Right atrium auricular region (tissue), 2 donors: ENCODE data around the gene UTRN. TPM values are rescaled to one million over a fixed set of nuclear protein-coding genes. Genes with fewer than 3 reads are reported as not detected.

Experiments
- DNase-seq: peaks from one replicate; pipeline ENCODE4 v3.0.0-alpha.2; 2019; ENCODE audit warnings: low spot score
- H3K27ac ChIP-seq, 2 donors: fragments of 200-600 bp; sonication (generic); 1 replicate in 1 of 2; 2 replicates in 1 of 2; pipeline ENCODE4 v1.5.1; 2016 to 2019
- H3K27me3 ChIP-seq, 2 donors: fragments of 200-600 bp; sonication (generic); one replicate each; pipeline versions ENCODE4 v1.5.1 to v1.6.0; 2017 to 2019
- H3K36me3 ChIP-seq: fragments of 200-600 bp; sonication (generic); one replicate; pipeline ENCODE4 v1.5.1; 2016
- H3K4me1 ChIP-seq, 2 donors: fragments of 200-600 bp; sonication (generic); one replicate each; pipeline versions ENCODE4 v1.5.1 to v1.6.0; 2017 to 2019
- H3K4me3 ChIP-seq, 2 donors: fragments of 200-600 bp; sonication (generic); 1 replicate in 1 of 2; 2 replicates in 1 of 2; pipeline ENCODE4 v1.5.1; 2017 to 2019; ENCODE audit warnings: mild to moderate bottlenecking in 1 of 2, moderate library complexity in 1 of 2
- H3K9me3 ChIP-seq, 2 donors: fragments of 200-600 bp; sonication (generic); one replicate each; pipeline ENCODE4 v1.5.1; 2019
- CTCF ChIP-seq, 2 donors: fragments of 200-600 bp; sonication (generic); IDR thresholded peaks; one replicate each; pipeline ENCODE4 v1.5.1; 2019; ENCODE audit warnings: antibody characterized with exemption in 2 of 2
- total RNA-seq, 2 donors: library from RNA; depleted of rRNA; stranded (reverse); fragments of >200 nt; gene quantifications; one replicate each; pipeline ENCODE4 v1.1.0, GENCODE V29; 2016

Gene UTRN
- total RNA-seq, 2 donors from 2014 or later, result 57.5 to 75.8 TPM

DNA sequence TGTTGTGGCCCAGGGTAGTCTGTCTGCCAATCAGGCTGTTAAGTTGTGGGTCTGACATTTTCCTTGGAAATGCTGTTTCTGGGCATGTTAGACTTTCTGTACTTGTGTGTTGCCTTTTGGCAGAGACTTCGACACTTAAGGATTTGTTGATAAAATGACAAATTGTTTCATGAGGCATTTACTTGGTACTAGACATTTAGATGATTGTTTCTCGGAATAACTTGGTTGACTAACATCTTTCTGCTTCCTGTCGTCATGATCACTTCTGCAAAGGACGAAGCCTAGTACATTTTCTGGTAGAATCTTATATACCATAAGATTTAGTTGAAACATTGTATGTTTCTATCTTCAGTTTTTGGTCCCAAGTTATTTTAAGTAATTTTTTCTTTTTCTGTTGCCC is 34.1 kb downstream of the UTRN start:
- peaks cover 0 to 35% of the 10 kb centered on the region in 2 donors for H3K4me1 ChIP-seq
- H3K27me3 ChIP-seq, result no peaks in the 10 kb centered on the region
- no peak for DNase-seq
- no peak for TF ChIP-seq CTCF (IDR thresholded peaks at IDR 0.05)
- no peaks in the 10 kb centered on the region for H3K9me3 ChIP-seq
- H3K27ac ChIP-seq, result no peak overlapping the region
- H3K36me3 ChIP-seq, result no peaks in the 10 kb centered on the region
- H3K4me3 ChIP-seq, result no peak overlapping the region

GRCh38 chr6:144320741-144321140 is 35.6 kb downstream of the UTRN start:
- H3K27ac ChIP-seq, result no peak overlapping the region
- H3K9me3 ChIP-seq, result peaks cover 0 to 4% of the 10 kb centered on the region in 2 donors
- TF ChIP-seq CTCF (IDR thresholded peaks at IDR 0.05), result no peak
- H3K4me1 ChIP-seq, result peaks cover 0 to 19% of the 10 kb centered on the region in 2 donors
- no peak for DNase-seq
- H3K27me3 ChIP-seq, result no peaks in the 10 kb centered on the region
- H3K4me3 ChIP-seq, result no peak overlapping the region
- no peaks in the 10 kb centered on the region for H3K36me3 ChIP-seq

- peaks cover 0 to 4% of the 10 kb centered on the region in 2 donors for H3K9me3 ChIP-seq
- H3K27ac ChIP-seq, result no peak overlapping the region
- no peak for TF ChIP-seq CTCF (IDR thresholded peaks at IDR 0.05)
- H3K4me1 ChIP-seq, result peaks cover 0 to 21% of the 10 kb centered on the region in 2 donors
- no peaks in the 10 kb centered on the region for H3K36me3 ChIP-seq
- H3K4me3 ChIP-seq, result no peak overlapping the region
- H3K27me3 ChIP-seq, result no peaks in the 10 kb centered on the region
- no peak for DNase-seq
Observed at GRCh38 chr6:144321839-144322591, 36.9 kb downstream of the UTRN start.

GRCh38 chr6:144325232-144325631 is 40.1 kb downstream of the UTRN start:
- DNase-seq, result no peak
- H3K4me1 ChIP-seq, result peaks cover 0 to 47% of the 10 kb centered on the region in 2 donors
- H3K27me3 ChIP-seq, result no peaks in the 10 kb centered on the region
- no peak overlapping the region for H3K4me3 ChIP-seq
- peaks cover 0 to 4% of the 10 kb centered on the region in 2 donors for H3K9me3 ChIP-seq
- no peaks in the 10 kb centered on the region for H3K36me3 ChIP-seq
- H3K27ac ChIP-seq, result no peak overlapping the region
- TF ChIP-seq CTCF (IDR thresholded peaks at IDR 0.05), result no peak

- peaks cover 0 to 51% of the 10 kb centered on the region in 2 donors for H3K4me1 ChIP-seq
- H3K36me3 ChIP-seq, result no peaks in the 10 kb centered on the region
- no peaks in the 10 kb centered on the region for H3K27me3 ChIP-seq
- DNase-seq, result no peak
- H3K4me3 ChIP-seq, result no peak overlapping the region
- peak overlapping the region; percentile 8 to 19 for H3K27ac ChIP-seq
- no peak for TF ChIP-seq CTCF (IDR thresholded peaks at IDR 0.05)
- H3K9me3 ChIP-seq, result peaks cover 0 to 4% of the 10 kb centered on the region in 2 donors
Observed at GRCh38 chr6:144326393-144326792, 41.3 kb downstream of the UTRN start.
